Prostate gland (tissue), 2 donors: ENCODE results near the gene MDGA2. TPM values are rescaled to one million over a fixed set of nuclear protein-coding genes. Genes with fewer than 3 reads are reported as not detected.

Experiments used
- DNase-seq: peaks from one replicate; pipeline ENCODE4 v3.0.0-alpha.2; 2019; ENCODE audit warnings: low spot score
- H3K27ac ChIP-seq, 2 donors: fragments of 200-600 bp; sonication (generic); 2 replicates each; pipeline ENCODE4 v1.5.1; 2017 to 2019
- H3K27me3 ChIP-seq: fragments of 200-600 bp; sonication (generic); replicated peaks from 2 replicates; pipeline ENCODE4 v1.5.1; 2019; ENCODE audit not compliant: insufficient read depth
- H3K36me3 ChIP-seq, 2 donors: fragments of 200-600 bp; sonication (generic); 1 replicate in 1 of 2; 2 replicates in 1 of 2; pipeline versions ENCODE4 v1.5.1 to v1.8.1; 2017 to 2019
- H3K4me1 ChIP-seq: fragments of 200-600 bp; sonication (generic); replicated peaks from 2 replicates; pipeline ENCODE4 v1.5.1; 2019
- H3K4me3 ChIP-seq, 2 donors: fragments of 200-600 bp; sonication (generic); 2 replicates each; pipeline ENCODE4 v1.5.1; 2017 to 2019
- H3K9me3 ChIP-seq: fragments of 200-600 bp; sonication (generic); 2 replicates; pipeline ENCODE4 v1.5.1; 2017
- CTCF ChIP-seq, 4 experiments: fragments of 200-600 bp in 2 of 4; fragments of 450-650 bp in 2 of 4; sonication (generic) in 2 of 4; IDR thresholded peaks; 1 replicate in 3 of 4; 2 replicates in 1 of 4; pipeline ENCODE4 v1.5.1; 2016 to 2019; ENCODE audit warnings: antibody characterized with exemption in 4 of 4, mild to moderate bottlenecking in 2 of 4, moderate library complexity in 2 of 4
- POLR2A ChIP-seq: fragments of 450-650 bp; IDR thresholded peaks from one replicate; pipeline ENCODE4 v1.6.1; 2016; ENCODE audit warnings: antibody characterized with exemption, mild to moderate bottlenecking
- POLR2AphosphoS5 ChIP-seq: sonication (generic); formaldehyde crosslinking; IDR thresholded peaks from one replicate; pipeline ENCODE4 v1.6.1; 2017; ENCODE audit warnings: antibody characterized with exemption
- WGBS: methylation state at CpG from one replicate; pipeline ENCODE4 v1.1.5; 2018; 5-methylcytosine and 5-hydroxymethylcytosine counted together
- intact Hi-C: fragments of 100-400 bp; cut with DNase I; formaldehyde crosslinking; loops from one replicate; pipeline ENCODE4 v1.14.2; 2022
- total RNA-seq, 2 donors: library from RNA; depleted of rRNA; stranded (reverse); fragments of >200 nt; gene quantifications; one replicate each; pipeline ENCODE4 v1.1.0, GENCODE V29; 2016

The MDGA2 gene
- total RNA-seq, 2 donors from 2014 or later, result 2.1 TPM; not detected in 1

GRCh38 chr14:47210099-47210498, 465.3 kb downstream of the MDGA2 start:
- Histone ChIP-seq H3K36me3 (no peaks in the 10 kb centered on the region), H3K9me3 (no peaks in the 10 kb centered on the region), H3K4me1 (no peaks in the 10 kb centered on the region), H3K27me3 (no peaks in the 10 kb centered on the region), H3K4me3 (no peak overlapping the region), H3K27ac (no peak overlapping the region)
- intact Hi-C loops, result no loop called here
- no peak for TF ChIP-seq POLR2AphosphoS5
- DNase-seq, result no peak

GRCh38 chr14:47208434-47208833, 467.0 kb downstream of the MDGA2 start:
- H3K27ac ChIP-seq, result no peak overlapping the region
- DNase-seq, result no peak
- intact Hi-C loops, result no loop called here
- H3K36me3 ChIP-seq, result no peaks in the 10 kb centered on the region
- H3K4me3 ChIP-seq, result no peak overlapping the region
- no peaks in the 10 kb centered on the region for H3K9me3 ChIP-seq
- H3K27me3 ChIP-seq, result no peaks in the 10 kb centered on the region
- no peak for TF ChIP-seq CTCF (IDR thresholded peaks at IDR 0.05)
- TF ChIP-seq POLR2AphosphoS5, result no peak
- no peak for TF ChIP-seq POLR2A
- no peaks in the 10 kb centered on the region for H3K4me1 ChIP-seq
- WGBS, result 78% methylated on average over 2 of the region's 2 CpGs

GRCh38 chr14:47207617-47208016, 467.8 kb downstream of the MDGA2 start:
- Histone ChIP-seq H3K27ac (no peak overlapping the region), H3K27me3 (no peaks in the 10 kb centered on the region), H3K9me3 (no peaks in the 10 kb centered on the region), H3K4me3 (no peak overlapping the region), H3K4me1 (no peaks in the 10 kb centered on the region), H3K36me3 (no peaks in the 10 kb centered on the region)
- TF ChIP-seq CTCF (IDR thresholded peaks at IDR 0.05), result no peak
- TF ChIP-seq POLR2AphosphoS5, result no peak
- TF ChIP-seq POLR2A, result no peak
- no peak for DNase-seq
- WGBS, result 60% methylated on average over 3 of the region's 3 CpGs
- intact Hi-C loops, result no loop called here

GRCh38 chr14:47200740-47201139, 474.7 kb downstream of the MDGA2 start:
- TF ChIP-seq CTCF (IDR thresholded peaks at IDR 0.05) (no peak), POLR2AphosphoS5 (no peak), POLR2A (no peak)
- no peaks in the 10 kb centered on the region for H3K36me3 ChIP-seq
- 96% methylated on average over 18 of the region's 18 CpGs for WGBS
- no peak overlapping the region for H3K4me3 ChIP-seq
- no peaks in the 10 kb centered on the region for H3K27me3 ChIP-seq
- H3K27ac ChIP-seq, result no peak overlapping the region
- H3K4me1 ChIP-seq, result no peaks in the 10 kb centered on the region
- no peak for DNase-seq
- H3K9me3 ChIP-seq, result no peaks in the 10 kb centered on the region
- intact Hi-C loops, result no loop called here

GRCh38 chr14:47195582-47195981, 479.8 kb downstream of the MDGA2 start:
- TF ChIP-seq POLR2AphosphoS5, result no peak
- TF ChIP-seq CTCF (IDR thresholded peaks at IDR 0.05), result no peak
- no peak for TF ChIP-seq POLR2A
- no peaks in the 10 kb centered on the region for H3K36me3 ChIP-seq
- H3K27ac ChIP-seq, result no peak overlapping the region
- H3K27me3 ChIP-seq, result no peaks in the 10 kb centered on the region
- no peak overlapping the region for H3K4me3 ChIP-seq
- no peaks in the 10 kb centered on the region for H3K9me3 ChIP-seq
- 40% methylated on average over 1 of the region's 1 CpG for WGBS
- intact Hi-C loops, result no loop called here
- H3K4me1 ChIP-seq, result no peaks in the 10 kb centered on the region
- no peak for DNase-seq
